Calu3 (cell line): ENCODE results near the gene SPESP1. TPM values are rescaled to one million over a fixed set of nuclear protein-coding genes. Genes with fewer than 3 reads are reported as not detected.

ENCODE experiments used
- BruUV-seq: library from RNA; stranded (reverse); fragments of 400-500 nt; replicated peaks from 2 replicates; lab custom pipeline; 2021; lab: Mats Ljungman, UMichigan
- CTCF ChIA-PET: fragments of 300-600 bp; sonication (Branson Sonifier 250); formaldehyde crosslinking; loops from one replicate; lab custom pipeline; 2022; ENCODE audit warnings: antibody characterized with exemption; lab: Charles Lee
- DNase-seq: peaks from one replicate; pipeline ENCODE4 v3.0.0; 2022
- H3K27ac Mint-ChIP-seq: one replicate; pipeline ENCODE4 v1.8.0; 2022; ENCODE audit warnings: mixed read lengths; ENCODE audit not compliant: unreplicated experiment
- H3K27me3 Mint-ChIP-seq: one replicate; pipeline ENCODE4 v1.8.0; 2022; ENCODE audit warnings: mixed read lengths; ENCODE audit not compliant: unreplicated experiment
- H3K36me3 Mint-ChIP-seq: one replicate; pipeline ENCODE4 v1.8.0; 2022; ENCODE audit warnings: mild to moderate bottlenecking, moderate library complexity, mixed read lengths; ENCODE audit not compliant: insufficient read depth, unreplicated experiment
- H3K4me1 Mint-ChIP-seq: one replicate; pipeline ENCODE4 v1.8.0; 2022; ENCODE audit warnings: mild to moderate bottlenecking, low read depth, mixed read lengths; ENCODE audit not compliant: unreplicated experiment
- H3K4me3 Mint-ChIP-seq: one replicate; pipeline ENCODE4 v1.8.0; 2022; ENCODE audit warnings: mild to moderate bottlenecking, low read depth, moderate library complexity, mixed read lengths; ENCODE audit not compliant: unreplicated experiment
- H3K9me3 Mint-ChIP-seq: one replicate; pipeline ENCODE4 v1.8.0; 2022; ENCODE audit warnings: low read depth, mixed read lengths; ENCODE audit not compliant: unreplicated experiment
- intact Hi-C: fragments of 100-400 bp; cut with micrococcal nuclease; formaldehyde crosslinking; loops from one replicate; pipeline ENCODE4 v1.10.0; 2022; ENCODE audit not compliant: unreplicated experiment
- total RNA-seq: library from RNA; stranded (reverse); gene quantifications from 2 replicates; pipeline ENCODE4 v1.2.3, GENCODE V29; 2022
- TF ChIP-seq, protein P1 (sequence below): fragments of 200-600 bp; IDR thresholded peaks from one replicate; pipeline ENCODE4 v1.8.0; 2022; ENCODE audit warnings: antibody characterized with exemption; ENCODE audit not compliant: unreplicated experiment

SPESP1 gene
- total RNA-seq, 1 experiment from 2014 or later, result not detected

GRCh38 chr15:68888419-68888818, 41.9 kb upstream of the SPESP1 start:
- Mint-ChIP-seq H3K4me3 (no peak overlapping the region), H3K36me3 (no peaks in the 10 kb centered on the region), H3K4me1 (no peaks in the 10 kb centered on the region), H3K27me3 (peaks cover 29% of the 10 kb centered on the region), H3K9me3 (no peaks in the 10 kb centered on the region), H3K27ac (no peak overlapping the region)
- TF ChIP-seq, protein P1, sequence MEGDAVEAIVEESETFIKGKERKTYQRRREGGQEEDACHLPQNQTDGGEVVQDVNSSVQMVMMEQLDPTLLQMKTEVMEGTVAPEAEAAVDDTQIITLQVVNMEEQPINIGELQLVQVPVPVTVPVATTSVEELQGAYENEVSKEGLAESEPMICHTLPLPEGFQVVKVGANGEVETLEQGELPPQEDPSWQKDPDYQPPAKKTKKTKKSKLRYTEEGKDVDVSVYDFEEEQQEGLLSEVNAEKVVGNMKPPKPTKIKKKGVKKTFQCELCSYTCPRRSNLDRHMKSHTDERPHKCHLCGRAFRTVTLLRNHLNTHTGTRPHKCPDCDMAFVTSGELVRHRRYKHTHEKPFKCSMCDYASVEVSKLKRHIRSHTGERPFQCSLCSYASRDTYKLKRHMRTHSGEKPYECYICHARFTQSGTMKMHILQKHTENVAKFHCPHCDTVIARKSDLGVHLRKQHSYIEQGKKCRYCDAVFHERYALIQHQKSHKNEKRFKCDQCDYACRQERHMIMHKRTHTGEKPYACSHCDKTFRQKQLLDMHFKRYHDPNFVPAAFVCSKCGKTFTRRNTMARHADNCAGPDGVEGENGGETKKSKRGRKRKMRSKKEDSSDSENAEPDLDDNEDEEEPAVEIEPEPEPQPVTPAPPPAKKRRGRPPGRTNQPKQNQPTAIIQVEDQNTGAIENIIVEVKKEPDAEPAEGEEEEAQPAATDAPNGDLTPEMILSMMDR, result no peak
- CTCF ChIA-PET, result interaction anchor here (0.6 kb wide), 1 partner anchor 444 kb away, joined by 5 read pairs; no protein-coding TSS in a partner anchor
- intact Hi-C loops, result loop anchor here (5.0 kb wide), 1 partner anchor 39 kb away; no protein-coding TSS in a partner anchor
- BruUV-seq, result no TSS peak
- DNase-seq, result no peak

DNA sequence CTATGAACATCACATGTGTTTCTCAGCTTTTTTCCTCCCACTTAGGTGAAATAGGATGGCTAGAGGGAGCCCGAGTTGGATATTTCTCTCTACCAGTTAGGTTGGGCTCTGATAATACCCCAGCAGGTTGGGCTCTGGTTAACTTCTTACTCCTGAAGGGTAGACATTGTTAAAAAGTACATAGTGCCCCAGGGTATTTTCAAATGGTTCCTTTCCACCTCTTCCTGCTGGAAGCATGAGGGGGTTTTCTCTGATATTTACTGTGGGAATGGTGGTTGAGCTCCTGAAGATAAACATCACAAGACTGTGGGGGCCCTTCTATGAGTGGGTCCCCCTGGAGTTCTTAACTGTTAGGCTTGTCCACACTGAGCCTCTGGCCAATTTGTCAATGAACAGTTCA, 36.1 kb upstream of the SPESP1 start:
- no peak overlapping the region for H3K27ac Mint-ChIP-seq
- no peak for DNase-seq
- no TSS peak for BruUV-seq
- H3K36me3 Mint-ChIP-seq, result no peaks in the 10 kb centered on the region
- intact Hi-C loops, result no loop called here
- no peaks in the 10 kb centered on the region for H3K9me3 Mint-ChIP-seq
- H3K27me3 Mint-ChIP-seq, result peaks cover 41% of the 10 kb centered on the region
- H3K4me1 Mint-ChIP-seq, result no peaks in the 10 kb centered on the region
- TF ChIP-seq, protein P1, result no peak
- H3K4me3 Mint-ChIP-seq, result no peak overlapping the region
- CTCF ChIA-PET, result interaction anchor here (0.8 to 1.6 kb wide), 2 partner anchors 25 to 31 kb away, joined by 3 to 4 read pairs; no protein-coding TSS in a partner anchor

DNA sequence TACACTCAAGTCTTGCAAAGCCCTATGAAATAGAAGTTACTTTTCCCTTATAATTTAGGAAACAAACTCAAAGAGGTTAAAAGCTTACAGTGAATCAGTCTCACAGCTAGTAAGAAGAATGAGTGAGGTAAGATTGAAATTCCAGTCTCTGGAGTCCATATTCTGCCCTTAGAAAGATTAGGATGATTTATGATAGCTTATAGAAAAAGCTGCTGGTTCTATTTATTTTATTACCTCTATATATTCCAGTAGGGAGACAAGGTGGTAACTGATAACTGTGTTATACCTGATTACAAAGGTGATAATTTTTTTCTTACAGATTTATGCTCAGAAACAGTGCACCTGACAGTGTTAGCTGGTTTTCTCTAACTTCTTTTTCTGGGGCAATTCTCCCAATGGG, 34.1 kb upstream of the SPESP1 start:
- DNase-seq, result no peak
- intact Hi-C loops, result no loop called here
- CTCF ChIA-PET, result interaction anchor here (0.6 to 1.3 kb wide), 2 partner anchors 12 to 20 kb away, joined by 3 to 6 read pairs; no protein-coding TSS in a partner anchor

DNA sequence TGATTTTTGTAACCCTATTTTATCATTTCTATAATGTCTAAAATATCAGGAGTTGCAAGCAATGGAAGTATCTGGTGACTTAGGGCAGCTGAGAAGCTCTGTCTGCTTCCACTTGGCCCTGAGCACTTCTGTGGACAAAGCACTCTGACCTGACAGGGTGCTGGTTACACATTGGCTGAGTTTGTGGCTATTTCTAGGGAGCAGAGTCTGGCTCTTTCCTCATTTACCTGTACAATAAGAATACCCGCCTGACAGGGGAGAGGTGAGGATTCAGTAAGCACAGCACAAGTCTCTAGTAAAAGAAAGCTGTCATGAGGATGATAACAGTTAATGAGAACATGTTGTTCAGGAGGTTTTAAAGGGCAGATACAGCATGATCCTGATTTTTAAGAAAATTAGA, 33.3 kb upstream of the SPESP1 start:
- no peak for DNase-seq
- H3K27ac Mint-ChIP-seq, result no peak overlapping the region
- BruUV-seq, result no TSS peak
- CTCF ChIA-PET, result interaction anchor here (1.3 kb wide), 1 partner anchor 21 kb away, joined by 3 read pairs; no protein-coding TSS in a partner anchor
- H3K9me3 Mint-ChIP-seq, result no peaks in the 10 kb centered on the region
- intact Hi-C loops, result no loop called here
- TF ChIP-seq, protein P1, result no peak
- peaks cover 9% of the 10 kb centered on the region for H3K4me1 Mint-ChIP-seq
- no peak overlapping the region for H3K4me3 Mint-ChIP-seq
- no peaks in the 10 kb centered on the region for H3K36me3 Mint-ChIP-seq
- H3K27me3 Mint-ChIP-seq, result peaks cover 32% of the 10 kb centered on the region

More for the DNA sequence above, 34.1 kb upstream of the SPESP1 start:
- H3K36me3 Mint-ChIP-seq, result no peaks in the 10 kb centered on the region
- no peaks in the 10 kb centered on the region for H3K9me3 Mint-ChIP-seq
- TF ChIP-seq, protein P1, result no peak
- no TSS peak for BruUV-seq
- H3K4me1 Mint-ChIP-seq, result peaks cover 9% of the 10 kb centered on the region
- H3K27me3 Mint-ChIP-seq, result peaks cover 35% of the 10 kb centered on the region
- H3K27ac Mint-ChIP-seq, result no peak overlapping the region
- no peak overlapping the region for H3K4me3 Mint-ChIP-seq
